ENCODE measurements around the gene SLC39A11.
"Not testable (repeated sequence)": the region's sequence is repeated elsewhere in the genome, so short reads cannot be mapped to it uniquely, and the experiment has no call there.

Gene SLC39A11

GRCh38 chr17:73105431-73105830 lies 12.9 kb upstream of the SLC39A11 start:
- DNase-seq, result no peak

- DNase-seq, result no peak
Measured at GRCh38 chr17:73104450-73104849, 12.0 kb upstream of the SLC39A11 start.

GRCh38 chr17:73103641-73104335 lies 11.3 kb upstream of the SLC39A11 start:
- no peak for DNase-seq

- no peak for DNase-seq
Measured at GRCh38 chr17:73101031-73101430, 8.5 kb upstream of the SLC39A11 start.

- DNase-seq, result no peak
Measured at GRCh38 chr17:73100363-73100762, 7.9 kb upstream of the SLC39A11 start.

- no peak for DNase-seq
Measured at GRCh38 chr17:73099511-73099910, 7.0 kb upstream of the SLC39A11 start.

- no peak for DNase-seq
Measured at GRCh38 chr17:73098919-73099318, 6.4 kb upstream of the SLC39A11 start.

GRCh38 chr17:73097973-73098765 lies 5.7 kb upstream of the SLC39A11 start:
- DNase-seq, result not testable (repeated sequence)

GRCh38 chr17:73096866-73097265 lies 4.4 kb upstream of the SLC39A11 start:
- no peak for DNase-seq

- DNase-seq, result no peak
Measured at GRCh38 chr17:73096211-73096610, 3.7 kb upstream of the SLC39A11 start.

- no peak for DNase-seq
Measured at GRCh38 chr17:73093286-73093685, 798 bp upstream of the SLC39A11 start.

GRCh38 chr17:73091770-73092522 lies 542 bp downstream of the SLC39A11 start:
- DNase-seq, result peak; percentile 2

GRCh38 chr17:73091410-73091769 lies 1.1 kb downstream of the SLC39A11 start:
- DNase-seq, result no peak

- no peak for DNase-seq
Measured at GRCh38 chr17:73090396-73091202, 1.9 kb downstream of the SLC39A11 start.

- DNase-seq, result no peak
Measured at GRCh38 chr17:73089322-73090317, 2.9 kb downstream of the SLC39A11 start.

GRCh38 chr17:73088561-73088960 lies 3.9 kb downstream of the SLC39A11 start:
- no peak for DNase-seq

- no peak for DNase-seq
Measured at GRCh38 chr17:73083432-73083831, 9.1 kb downstream of the SLC39A11 start.

GRCh38 chr17:73074566-73074965 lies 17.9 kb downstream of the SLC39A11 start:
- no peak for DNase-seq

GRCh38 chr17:73072219-73072962 lies 20.1 kb downstream of the SLC39A11 start:
- DNase-seq, result no peak

GRCh38 chr17:73071066-73071999 lies 21.2 kb downstream of the SLC39A11 start:
- no peak for DNase-seq
